ENCODE results near the gene XCR1.

Gene XCR1

GRCh38 chr3:45988804-45989203 is 38.5 kb downstream of the XCR1 start:
- no peak for DNase-seq
- in situ Hi-C loops (cut with HindIII; ENCODE audit: low pct_ligation_motif_present, low pct_unique_long_range_greater_than_20kb, low sequenced_read_pairs) = no loop called here

- in situ Hi-C loops (cut with HindIII; ENCODE audit: low pct_ligation_motif_present, low pct_unique_long_range_greater_than_20kb, low sequenced_read_pairs) = no loop called here
- DNase-seq = no peak
Observed at GRCh38 chr3:45988362-45988761, 38.9 kb downstream of the XCR1 start.

- no peak for DNase-seq
- in situ Hi-C loops (cut with HindIII; ENCODE audit: low pct_ligation_motif_present, low pct_unique_long_range_greater_than_20kb, low sequenced_read_pairs) = no loop called here
Observed at GRCh38 chr3:45987368-45988291, 39.7 kb downstream of the XCR1 start.

- in situ Hi-C loops (cut with HindIII; ENCODE audit: low pct_ligation_motif_present, low pct_unique_long_range_greater_than_20kb, low sequenced_read_pairs) = no loop called here
- peak; percentile 26 for DNase-seq
Observed at GRCh38 chr3:45986303-45986982, 40.8 kb downstream of the XCR1 start.

GRCh38 chr3:45985532-45986302 is 41.6 kb downstream of the XCR1 start:
- DNase-seq = no peak
- in situ Hi-C loops (cut with HindIII; ENCODE audit: low pct_ligation_motif_present, low pct_unique_long_range_greater_than_20kb, low sequenced_read_pairs) = no loop called here

- in situ Hi-C loops (cut with HindIII; ENCODE audit: low pct_ligation_motif_present, low pct_unique_long_range_greater_than_20kb, low sequenced_read_pairs) = no loop called here
- no peak for DNase-seq
Observed at GRCh38 chr3:45984331-45985312, 42.7 kb downstream of the XCR1 start.

- in situ Hi-C loops (cut with HindIII; ENCODE audit: low pct_ligation_motif_present, low pct_unique_long_range_greater_than_20kb, low sequenced_read_pairs) = no loop called here
- no peak for DNase-seq
Observed at GRCh38 chr3:45983770-45984169, 43.5 kb downstream of the XCR1 start.

GRCh38 chr3:45981346-45982074 is 45.8 kb downstream of the XCR1 start:
- in situ Hi-C loops (cut with HindIII; ENCODE audit: low pct_ligation_motif_present, low pct_unique_long_range_greater_than_20kb, low sequenced_read_pairs) = no loop called here
- DNase-seq = peak; percentile 82

GRCh38 chr3:45980819-45981218 is 46.5 kb downstream of the XCR1 start:
- DNase-seq = no peak
- in situ Hi-C loops (cut with HindIII; ENCODE audit: low pct_ligation_motif_present, low pct_unique_long_range_greater_than_20kb, low sequenced_read_pairs) = no loop called here

GRCh38 chr3:45980229-45980813 is 47.0 kb downstream of the XCR1 start:
- in situ Hi-C loops (cut with HindIII; ENCODE audit: low pct_ligation_motif_present, low pct_unique_long_range_greater_than_20kb, low sequenced_read_pairs) = no loop called here

GRCh38 chr3:45979378-45979777 is 47.9 kb downstream of the XCR1 start:
- in situ Hi-C loops (cut with HindIII; ENCODE audit: low pct_ligation_motif_present, low pct_unique_long_range_greater_than_20kb, low sequenced_read_pairs) = no loop called here
- no peak for DNase-seq

More at GRCh38 chr3:45980229-45980813, 47.0 kb downstream of the XCR1 start:
- no peak for DNase-seq

GRCh38 chr3:45978006-45978761 is 49.1 kb downstream of the XCR1 start:
- no peak for DNase-seq
- in situ Hi-C loops (cut with HindIII; ENCODE audit: low pct_ligation_motif_present, low pct_unique_long_range_greater_than_20kb, low sequenced_read_pairs) = no loop called here

- in situ Hi-C loops (cut with HindIII; ENCODE audit: low pct_ligation_motif_present, low pct_unique_long_range_greater_than_20kb, low sequenced_read_pairs) = no loop called here
- no peak for DNase-seq
Observed at GRCh38 chr3:45976191-45977091, 50.8 kb downstream of the XCR1 start.

- in situ Hi-C loops (cut with HindIII; ENCODE audit: low pct_ligation_motif_present, low pct_unique_long_range_greater_than_20kb, low sequenced_read_pairs) = no loop called here
Observed at GRCh38 chr3:45975686-45976085, 51.6 kb downstream of the XCR1 start.

GRCh38 chr3:45974686-45975085 is 52.6 kb downstream of the XCR1 start:
- in situ Hi-C loops (cut with HindIII; ENCODE audit: low pct_ligation_motif_present, low pct_unique_long_range_greater_than_20kb, low sequenced_read_pairs) = no loop called here
- no peak for DNase-seq

More at GRCh38 chr3:45975686-45976085, 51.6 kb downstream of the XCR1 start:
- no peak for DNase-seq
